Measurements from ENCODE around the gene CCDC137. TPM values are rescaled to one million over a fixed set of nuclear protein-coding genes. Genes with fewer than 3 reads are reported as not detected.

Gene CCDC137
- total and polyA plus RNA-seq, 2 of the 13 experiments (the other 11 are each of a cell fraction or from before 2014, with no cell fraction given), result 14.6 to 39.1 TPM

GRCh38 chr17:81700353-81701287 is 34.1 kb downstream of the CCDC137 start (continued):
- TF ChIP-seq ARHGAP35 (CRISPR knock-in tag; IDR thresholded peaks at IDR 0.05; ENCODE audit: borderline replicate concordance) (0 out of 2 replicates have a peak, but pooled peaks have one; percentile 58), ZNF567 (CRISPR knock-in tag; IDR thresholded peaks at IDR 0.05; ENCODE audit: borderline replicate concordance) (no peak), KDM6A (CRISPR knock-in tag; IDR thresholded peaks at IDR 0.05; ENCODE audit: low read depth) (no peak), ERF (CRISPR knock-in tag; IDR thresholded peaks at IDR 0.05) (no peak), GLMP (CRISPR knock-in tag; IDR thresholded peaks at IDR 0.05; ENCODE audit: borderline replicate concordance) (no peak), AGO2 (optimal IDR thresholded peaks at IDR 0.05; ENCODE audit: low read depth, low read length) (peak; percentile 85), CREB3 (CRISPR knock-in tag; IDR thresholded peaks at IDR 0.05) (no peak), NFYC (CRISPR knock-in tag; IDR thresholded peaks at IDR 0.05) (no peak), ELF1 (CRISPR knock-in tag; IDR thresholded peaks at IDR 0.05) (no peak), KMT2A (CRISPR knock-in tag; IDR thresholded peaks at IDR 0.05) (no peak), BORCS8-MEF2B (CRISPR knock-in tag; IDR thresholded peaks at IDR 0.05) (0 out of 2 replicates have a peak, but pooled peaks have one; percentile 18), STAT5B (CRISPR knock-in tag; IDR thresholded peaks at IDR 0.05) (no peak), GLI4 (CRISPR knock-in tag; IDR thresholded peaks at IDR 0.05; ENCODE audit: borderline replicate concordance) (no peak), GABPB1 (CRISPR knock-in tag; IDR thresholded peaks at IDR 0.05) (no peak), SNAI1 (CRISPR knock-in tag; IDR thresholded peaks at IDR 0.05; ENCODE audit: borderline replicate concordance) (no peak), ZNF878 (CRISPR knock-in tag; IDR thresholded peaks at IDR 0.05) (no peak), TFE3 (CRISPR knock-in tag; IDR thresholded peaks at IDR 0.05) (no peak), NKX3-1 (CRISPR knock-in tag; IDR thresholded peaks at IDR 0.05) (no peak), ZNF562 (CRISPR knock-in tag; IDR thresholded peaks at IDR 0.05; ENCODE audit: borderline replicate concordance) (no peak), SNAPC2 (CRISPR knock-in tag; IDR thresholded peaks at IDR 0.05) (no peak), ZNF432 (CRISPR knock-in tag; IDR thresholded peaks at IDR 0.05; ENCODE audit: borderline replicate concordance) (no peak), NPAS2 (CRISPR knock-in tag; IDR thresholded peaks at IDR 0.05; ENCODE audit: borderline replicate concordance) (no peak), ZNF3 (CRISPR knock-in tag; IDR thresholded peaks at IDR 0.05) (no peak), ZNF24 (IDR thresholded peaks at IDR 0.05) (no peak), ZNF30 (CRISPR knock-in tag; IDR thresholded peaks at IDR 0.05) (no peak), ZNF891 (CRISPR knock-in tag; IDR thresholded peaks at IDR 0.05) (peak; percentile 39; the same call in 1 of the 2 replicates), EZH2 (conservative IDR thresholded peaks at IDR 0.05; ENCODE audit: low read depth, low read length) (no peak), CHCHD3 (CRISPR knock-in tag; IDR thresholded peaks at IDR 0.05) (no peak), ZFP1 (CRISPR knock-in tag; IDR thresholded peaks at IDR 0.05) (no peak), AKAP8 (CRISPR knock-in tag; IDR thresholded peaks at IDR 0.05) (peak; percentile 94)
